Prostate gland (tissue), 2 donors: ENCODE data around the gene MEDAG. TPM values are rescaled to one million over a fixed set of nuclear protein-coding genes. Genes with fewer than 3 reads are reported as not detected.

Experiments
- DNase-seq: peaks from one replicate; pipeline ENCODE4 v3.0.0-alpha.2; 2019; ENCODE audit warnings: low spot score
- H3K27ac ChIP-seq, 2 donors: fragments of 200-600 bp; sonication (generic); 2 replicates each; pipeline ENCODE4 v1.5.1; 2017 to 2019
- H3K27me3 ChIP-seq: fragments of 200-600 bp; sonication (generic); replicated peaks from 2 replicates; pipeline ENCODE4 v1.5.1; 2019; ENCODE audit not compliant: insufficient read depth
- H3K36me3 ChIP-seq, 2 donors: fragments of 200-600 bp; sonication (generic); 1 replicate in 1 of 2; 2 replicates in 1 of 2; pipeline versions ENCODE4 v1.5.1 to v1.8.1; 2017 to 2019
- H3K4me1 ChIP-seq: fragments of 200-600 bp; sonication (generic); replicated peaks from 2 replicates; pipeline ENCODE4 v1.5.1; 2019
- H3K4me3 ChIP-seq, 2 donors: fragments of 200-600 bp; sonication (generic); 2 replicates each; pipeline ENCODE4 v1.5.1; 2017 to 2019
- H3K9me3 ChIP-seq: fragments of 200-600 bp; sonication (generic); 2 replicates; pipeline ENCODE4 v1.5.1; 2017
- POLR2A ChIP-seq: fragments of 450-650 bp; IDR thresholded peaks from one replicate; pipeline ENCODE4 v1.6.1; 2016; ENCODE audit warnings: antibody characterized with exemption, mild to moderate bottlenecking
- POLR2AphosphoS5 ChIP-seq: sonication (generic); formaldehyde crosslinking; IDR thresholded peaks from one replicate; pipeline ENCODE4 v1.6.1; 2017; ENCODE audit warnings: antibody characterized with exemption
- WGBS: methylation state at CpG from one replicate; pipeline ENCODE4 v1.1.5; 2018; 5-methylcytosine and 5-hydroxymethylcytosine counted together
- intact Hi-C: fragments of 100-400 bp; cut with DNase I; formaldehyde crosslinking; loops from one replicate; pipeline ENCODE4 v1.14.2; 2022
- total RNA-seq, 2 donors: library from RNA; depleted of rRNA; stranded (reverse); fragments of >200 nt; gene quantifications; one replicate each; pipeline ENCODE4 v1.1.0, GENCODE V29; 2016
- TF ChIP-seq, protein P1 (sequence below), 4 experiments: fragments of 200-600 bp in 2 of 4; fragments of 450-650 bp in 2 of 4; sonication (generic) in 2 of 4; IDR thresholded peaks; 1 replicate in 3 of 4; 2 replicates in 1 of 4; pipeline ENCODE4 v1.5.1; 2016 to 2019; ENCODE audit warnings: antibody characterized with exemption in 4 of 4, mild to moderate bottlenecking in 2 of 4, moderate library complexity in 2 of 4

MEDAG gene
- total RNA-seq, 2 donors from 2014 or later: 0.23 to 13.0 TPM

DNA sequence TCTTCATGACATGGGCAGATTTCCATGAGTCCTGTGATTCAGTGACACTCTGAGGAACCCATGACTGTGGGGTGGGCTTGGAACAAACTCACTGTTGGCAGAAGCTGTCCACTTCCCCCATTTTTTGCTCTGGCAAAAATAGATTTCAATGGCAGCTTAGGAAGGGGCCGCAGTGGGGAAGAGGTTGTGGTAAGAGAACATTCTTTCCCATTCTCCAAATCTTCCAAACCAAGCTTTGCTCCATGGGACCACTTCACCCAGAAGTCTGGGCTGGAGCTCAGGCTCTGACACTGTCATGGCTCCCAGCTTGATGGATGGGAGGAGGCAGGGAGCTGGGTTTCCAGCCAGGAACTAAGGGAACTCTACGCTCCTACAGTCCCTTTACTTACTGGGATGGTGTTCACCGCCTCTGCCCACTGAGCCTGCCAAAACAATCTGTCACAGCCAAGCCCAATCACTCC is 24.9 kb upstream of the MEDAG start:
- Histone ChIP-seq H3K36me3 (no peaks in the 10 kb centered on the region), H3K27ac (no peak overlapping the region), H3K4me1 (no peaks in the 10 kb centered on the region), H3K27me3 (peaks cover 2% of the 10 kb centered on the region), H3K4me3 (no peak overlapping the region), H3K9me3 (no peaks in the 10 kb centered on the region)
- intact Hi-C loops: no loop called here
- TF ChIP-seq POLR2AphosphoS5: no peak
- TF ChIP-seq, protein P1, sequence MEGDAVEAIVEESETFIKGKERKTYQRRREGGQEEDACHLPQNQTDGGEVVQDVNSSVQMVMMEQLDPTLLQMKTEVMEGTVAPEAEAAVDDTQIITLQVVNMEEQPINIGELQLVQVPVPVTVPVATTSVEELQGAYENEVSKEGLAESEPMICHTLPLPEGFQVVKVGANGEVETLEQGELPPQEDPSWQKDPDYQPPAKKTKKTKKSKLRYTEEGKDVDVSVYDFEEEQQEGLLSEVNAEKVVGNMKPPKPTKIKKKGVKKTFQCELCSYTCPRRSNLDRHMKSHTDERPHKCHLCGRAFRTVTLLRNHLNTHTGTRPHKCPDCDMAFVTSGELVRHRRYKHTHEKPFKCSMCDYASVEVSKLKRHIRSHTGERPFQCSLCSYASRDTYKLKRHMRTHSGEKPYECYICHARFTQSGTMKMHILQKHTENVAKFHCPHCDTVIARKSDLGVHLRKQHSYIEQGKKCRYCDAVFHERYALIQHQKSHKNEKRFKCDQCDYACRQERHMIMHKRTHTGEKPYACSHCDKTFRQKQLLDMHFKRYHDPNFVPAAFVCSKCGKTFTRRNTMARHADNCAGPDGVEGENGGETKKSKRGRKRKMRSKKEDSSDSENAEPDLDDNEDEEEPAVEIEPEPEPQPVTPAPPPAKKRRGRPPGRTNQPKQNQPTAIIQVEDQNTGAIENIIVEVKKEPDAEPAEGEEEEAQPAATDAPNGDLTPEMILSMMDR (IDR thresholded peaks at IDR 0.05): no peak
- no peak for TF ChIP-seq POLR2A
- WGBS: 77% methylated on average over 3 of the region's 3 CpGs
- no peak for DNase-seq

DNA sequence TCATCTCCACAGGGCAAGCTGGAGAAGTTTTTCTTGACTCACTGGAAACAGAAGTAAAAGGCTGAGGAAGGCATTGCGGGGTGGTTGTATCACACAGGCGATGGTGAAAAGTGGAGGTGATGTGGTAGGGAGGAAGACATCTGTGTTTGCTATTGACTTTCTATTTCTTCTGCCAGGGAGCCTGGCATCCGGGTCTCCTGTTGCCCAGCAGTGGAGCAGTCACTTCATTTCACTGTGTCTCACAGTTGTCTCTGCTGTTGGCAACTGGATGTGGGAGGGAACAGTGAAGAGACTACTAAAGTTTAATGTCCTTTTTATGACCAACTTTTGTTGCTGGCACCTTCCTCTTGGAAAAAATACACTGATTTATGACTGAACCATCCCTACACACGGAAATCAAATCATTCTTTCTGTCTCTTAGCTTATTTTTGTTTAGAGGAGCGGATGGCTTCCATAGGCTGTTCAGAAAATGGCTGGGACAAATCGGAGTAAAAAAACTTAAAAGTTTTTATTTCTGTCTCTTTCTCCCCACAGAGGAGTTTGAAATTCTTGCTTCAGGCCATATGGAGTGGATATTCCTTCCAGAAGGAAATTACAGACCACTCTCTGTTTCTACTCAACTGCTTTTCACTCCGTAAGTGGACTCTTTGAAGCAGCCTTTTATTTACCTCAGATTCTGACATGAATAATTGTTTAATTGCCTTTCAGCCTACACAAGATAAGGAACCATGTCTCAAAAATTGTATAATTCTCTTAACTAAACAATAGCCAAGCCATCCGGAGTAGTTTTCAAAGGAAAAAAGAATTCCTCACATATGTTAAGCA is 23.8 kb upstream of the MEDAG start:
- Histone ChIP-seq H3K27ac (no peak overlapping the region), H3K4me1 (no peaks in the 10 kb centered on the region), H3K9me3 (no peaks in the 10 kb centered on the region), H3K27me3 (peaks cover 2% of the 10 kb centered on the region), H3K36me3 (no peaks in the 10 kb centered on the region), H3K4me3 (no peak overlapping the region)
- TF ChIP-seq, protein P1 (IDR thresholded peaks at IDR 0.05): no peak
- TF ChIP-seq POLR2AphosphoS5: no peak
- no peak for TF ChIP-seq POLR2A
- DNase-seq: no peak
- intact Hi-C loops: no loop called here
- WGBS: 45% methylated on average over 8 of the region's 8 CpGs

DNA sequence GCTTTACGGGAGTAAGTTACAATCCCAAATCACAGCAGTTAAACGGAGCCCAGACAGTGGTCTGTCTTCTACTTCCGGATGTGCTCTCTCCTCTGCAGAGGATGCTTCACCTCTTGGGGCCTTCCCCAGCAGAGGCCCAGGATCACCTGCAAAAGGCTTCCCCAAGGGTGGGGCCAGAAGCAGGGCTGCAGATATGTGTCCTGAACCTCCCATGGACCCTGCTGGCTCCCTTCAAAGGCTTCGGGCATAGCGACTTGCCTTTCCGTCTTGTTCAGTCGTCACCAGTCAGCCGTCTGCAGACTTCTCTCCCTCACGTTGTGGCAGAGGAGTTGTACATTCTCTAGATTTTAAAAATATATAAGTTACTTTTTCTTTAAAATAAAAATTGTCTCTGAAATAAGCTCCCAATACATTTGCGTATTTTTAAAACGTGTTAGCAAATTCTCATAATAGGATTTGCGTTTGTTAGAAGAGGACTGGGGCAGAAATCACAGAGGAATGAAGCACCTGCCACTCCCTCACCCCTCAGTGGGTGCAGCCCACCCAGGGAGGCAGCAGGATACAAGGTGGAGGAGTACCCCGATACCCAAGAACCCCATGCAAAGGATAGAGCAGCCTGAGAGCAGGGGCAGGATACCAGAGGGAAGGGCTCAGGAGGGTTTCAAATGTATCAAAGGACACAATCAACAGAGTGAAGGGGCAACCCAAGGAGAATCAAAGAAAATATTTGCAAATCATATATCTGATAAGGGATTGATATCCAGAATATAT is 22.9 kb upstream of the MEDAG start:
- Histone ChIP-seq H3K4me3 (no peak overlapping the region), H3K27me3 (peaks cover 2% of the 10 kb centered on the region), H3K9me3 (no peaks in the 10 kb centered on the region), H3K36me3 (no peaks in the 10 kb centered on the region), H3K27ac (no peak overlapping the region), H3K4me1 (no peaks in the 10 kb centered on the region)
- no peak for DNase-seq
- intact Hi-C loops: no loop called here
- WGBS: 81% methylated on average over 13 of the region's 13 CpGs
- TF ChIP-seq POLR2AphosphoS5 (no peak), POLR2A (no peak)
- TF ChIP-seq, protein P1 (IDR thresholded peaks at IDR 0.05): no peak

DNA sequence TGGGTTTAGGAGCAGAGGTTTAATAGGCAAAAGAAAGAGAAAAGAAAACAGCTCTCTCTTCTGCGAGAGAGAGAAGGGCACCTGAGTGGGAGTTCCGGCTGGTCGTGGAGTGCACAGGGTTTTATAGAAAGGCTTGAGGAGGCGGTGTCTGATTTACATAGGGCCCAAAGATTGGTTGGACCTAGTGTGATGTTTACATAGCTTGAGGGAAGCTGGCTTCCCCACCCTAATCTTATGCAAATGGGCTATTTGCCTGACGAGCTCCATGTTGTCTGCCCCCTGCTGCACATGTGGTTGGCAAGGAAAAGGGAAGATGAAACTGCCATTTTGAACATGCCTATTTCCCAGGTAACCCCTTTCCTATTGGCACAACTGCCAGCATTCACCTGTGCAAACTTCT is 21.5 kb upstream of the MEDAG start:
- H3K27ac ChIP-seq: no peak overlapping the region
- no peaks in the 10 kb centered on the region for H3K36me3 ChIP-seq
- no peak overlapping the region for H3K4me3 ChIP-seq
- H3K9me3 ChIP-seq: no peaks in the 10 kb centered on the region
- 83% methylated on average over 5 of the region's 5 CpGs for WGBS
- intact Hi-C loops: no loop called here
- H3K27me3 ChIP-seq: peaks cover 2% of the 10 kb centered on the region
- no peak for TF ChIP-seq POLR2AphosphoS5
- TF ChIP-seq POLR2A: no peak
- TF ChIP-seq, protein P1 (IDR thresholded peaks at IDR 0.05): no peak
- no peak for DNase-seq
- H3K4me1 ChIP-seq: no peaks in the 10 kb centered on the region
